Stimulated activated naive CD4-positive, alpha-beta T cell treated with Interleukin-2 at 50 U/mL for 16 hours (primary cell): Measurements from ENCODE around the gene BMP8B.

Experiments
- DNase-seq: peaks from one replicate; lab custom pipeline; 2025; lab: John Stamatoyannopoulos, UW

The BMP8B gene

GRCh38 chr1:39722495-39722894 is 66.2 kb downstream of the BMP8B start:
- DNase-seq: no peak

DNA sequence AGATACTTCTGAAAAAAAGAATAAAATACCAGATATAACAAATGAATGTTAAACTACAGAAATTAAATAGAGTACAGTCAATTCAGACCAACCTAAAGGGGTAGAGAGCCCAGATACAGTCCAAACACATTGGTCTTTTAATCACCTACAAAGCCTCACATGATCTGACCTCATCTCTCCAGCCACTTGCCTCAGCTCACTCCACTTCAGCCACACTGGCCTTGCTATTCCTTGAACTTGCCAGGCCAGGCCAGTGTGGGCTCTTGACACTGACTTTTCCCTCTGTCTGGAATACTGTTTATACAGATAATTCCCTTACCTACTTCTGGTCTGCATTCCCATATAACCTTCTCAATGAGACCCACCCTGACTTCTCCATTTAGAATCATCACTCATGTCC is 67.0 kb downstream of the BMP8B start:
- no peak for DNase-seq

DNA sequence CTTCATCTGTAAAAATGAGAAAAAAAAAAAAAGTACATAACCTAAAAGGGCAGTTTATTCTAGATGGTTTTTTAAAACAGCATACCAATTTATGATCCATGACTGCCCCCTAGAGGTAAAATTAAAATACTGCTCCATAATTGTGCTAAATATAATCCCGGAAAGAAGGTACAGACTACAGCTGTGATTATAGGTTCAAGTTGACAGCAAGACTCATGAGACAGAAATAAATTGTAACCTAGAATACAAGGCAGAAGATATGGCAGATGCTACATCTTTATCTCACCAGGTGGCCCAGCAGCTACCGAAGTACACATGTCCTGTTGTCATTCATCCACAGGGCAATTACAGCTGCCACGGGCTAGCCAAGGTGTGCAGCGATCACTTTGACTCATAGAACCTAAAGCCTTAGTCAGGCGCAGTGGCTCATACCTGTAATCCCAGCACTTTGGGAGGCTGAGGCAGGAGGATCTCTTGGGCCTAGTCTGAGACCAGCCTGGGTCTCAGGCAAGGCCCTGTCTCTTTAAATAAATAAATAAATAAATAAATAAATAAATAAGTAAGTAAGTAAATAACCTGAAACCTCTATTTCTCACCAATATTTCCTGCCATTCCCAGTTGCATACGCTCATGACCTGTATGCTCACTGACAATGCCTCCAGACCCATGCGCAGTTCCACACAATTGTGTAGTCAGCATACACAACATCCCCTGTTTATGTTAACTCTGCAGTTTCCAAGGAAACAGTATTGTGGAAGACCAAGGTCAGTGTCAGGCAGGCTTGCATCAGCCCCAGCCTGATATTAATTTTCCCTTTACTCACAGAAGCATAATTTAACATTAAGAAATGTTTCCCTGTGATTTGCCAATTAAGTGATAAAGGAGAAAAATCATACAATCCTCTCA is 68.3 kb downstream of the BMP8B start:
- no peak for DNase-seq

GRCh38 chr1:39717809-39718208 is 70.9 kb downstream of the BMP8B start:
- DNase-seq: no peak

DNA sequence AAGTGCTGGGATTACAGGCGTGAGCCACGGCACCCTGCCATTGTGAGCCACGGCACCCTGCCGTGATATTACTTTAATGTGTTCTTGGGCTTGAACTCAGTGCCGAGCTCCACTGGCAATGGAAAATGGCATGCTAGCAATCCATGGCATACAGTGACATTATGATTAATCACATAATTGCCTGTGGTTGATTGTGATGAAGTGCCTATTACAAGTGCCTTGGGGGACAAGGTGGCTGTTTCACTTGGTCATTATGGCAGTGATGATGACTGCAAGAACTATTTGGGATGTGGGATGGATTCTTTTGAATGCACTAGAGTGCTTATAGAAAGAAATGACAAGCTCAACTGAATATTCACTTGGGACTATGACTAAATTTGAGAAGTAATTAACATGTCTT is 75.1 kb downstream of the BMP8B start:
- DNase-seq: no peak

DNA sequence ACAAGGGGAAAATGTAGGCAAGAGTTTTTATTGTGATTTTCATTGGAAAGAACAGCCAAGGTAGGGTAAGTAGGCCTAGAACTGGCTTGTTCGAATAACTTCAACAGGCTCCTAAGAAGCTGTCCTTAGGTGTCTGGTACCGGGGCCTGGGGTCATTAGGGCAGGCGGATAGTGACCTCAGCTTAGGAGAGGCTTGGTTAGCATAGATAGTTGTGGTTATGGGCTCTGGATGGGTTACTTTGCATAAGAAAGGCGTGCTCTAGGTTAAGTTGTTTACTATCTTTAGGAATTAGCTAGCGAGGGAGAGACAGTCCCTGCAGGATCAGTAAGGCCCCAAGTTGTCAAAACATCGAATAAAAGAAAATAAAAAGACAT is 76.7 kb downstream of the BMP8B start:
- no peak for DNase-seq

GRCh38 chr1:39711104-39711965 is 77.3 kb downstream of the BMP8B start:
- DNase-seq: no peak

DNA sequence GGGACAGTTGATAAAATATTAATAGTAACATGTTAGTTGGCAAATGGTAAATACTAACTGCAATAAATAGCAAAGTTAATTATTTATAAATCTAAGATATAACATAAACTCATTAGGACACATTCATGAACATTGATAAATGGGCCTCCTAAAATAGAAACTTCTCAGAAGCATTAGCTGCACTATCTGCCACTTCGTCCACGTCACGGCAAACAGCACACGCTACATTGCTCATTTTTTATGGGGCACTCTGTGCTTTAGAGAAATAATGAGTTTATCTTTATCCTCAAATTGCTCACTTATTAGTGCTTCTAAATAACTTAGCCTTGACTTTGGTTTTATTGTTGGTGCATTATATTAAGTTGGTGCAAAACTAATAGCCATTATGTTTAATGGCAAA is 81.2 kb downstream of the BMP8B start:
- no peak for DNase-seq
